Activated T-helper 9 cell treated with anti-CD3 and anti-CD28 coated beads, Interleukin-2, amount 50 U/mL, for 16 hours (primary cell): ENCODE measurements around the gene PNPLA3.

Source experiments
- DNase-seq: peaks from one replicate; pipeline ENCODE4 v3.0.0-alpha.2; 2020; ENCODE audit warnings: low read depth

PNPLA3 gene

DNA sequence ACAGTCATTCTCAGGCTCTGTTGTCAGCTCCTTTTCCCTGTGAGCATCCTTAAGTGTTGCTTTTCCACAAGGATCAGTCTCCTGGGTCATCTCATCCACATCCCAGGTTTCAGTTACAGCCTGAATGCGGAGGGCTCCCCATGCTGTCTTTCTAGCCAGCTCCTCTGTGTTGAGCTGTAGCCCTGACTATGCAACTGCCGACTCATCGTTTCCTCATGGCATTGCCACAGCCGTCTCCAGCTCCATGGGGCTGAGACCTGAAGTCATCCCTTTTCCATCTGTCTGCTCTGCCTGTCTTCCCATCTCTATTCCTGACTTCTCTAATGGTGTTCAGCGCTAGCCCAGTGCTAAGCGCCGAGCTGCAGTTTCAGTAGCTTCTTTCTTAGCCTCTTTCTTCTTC lies 43.5 kb downstream of the PNPLA3 start:
- DNase-seq, result no peak

DNA sequence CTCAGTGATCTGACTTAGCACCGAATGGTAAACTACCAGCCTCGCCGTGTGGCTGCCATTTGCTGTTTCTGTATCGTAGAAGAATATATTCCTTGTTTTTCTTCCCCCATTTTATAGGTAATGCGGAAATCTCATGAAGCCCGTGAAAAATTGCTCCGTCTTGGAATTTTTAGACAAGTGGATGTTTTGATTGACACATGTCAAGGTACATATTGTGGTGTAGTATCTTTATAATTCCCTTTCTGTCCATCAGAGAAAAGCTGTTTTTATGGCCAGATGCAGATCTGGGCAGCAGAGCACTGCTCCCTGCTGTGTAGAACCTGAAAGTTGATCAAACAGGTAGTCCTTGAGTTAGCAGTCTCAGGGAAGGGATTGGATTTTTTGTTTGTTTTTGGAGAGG lies 45.0 kb downstream of the PNPLA3 start:
- DNase-seq, result no peak

DNA sequence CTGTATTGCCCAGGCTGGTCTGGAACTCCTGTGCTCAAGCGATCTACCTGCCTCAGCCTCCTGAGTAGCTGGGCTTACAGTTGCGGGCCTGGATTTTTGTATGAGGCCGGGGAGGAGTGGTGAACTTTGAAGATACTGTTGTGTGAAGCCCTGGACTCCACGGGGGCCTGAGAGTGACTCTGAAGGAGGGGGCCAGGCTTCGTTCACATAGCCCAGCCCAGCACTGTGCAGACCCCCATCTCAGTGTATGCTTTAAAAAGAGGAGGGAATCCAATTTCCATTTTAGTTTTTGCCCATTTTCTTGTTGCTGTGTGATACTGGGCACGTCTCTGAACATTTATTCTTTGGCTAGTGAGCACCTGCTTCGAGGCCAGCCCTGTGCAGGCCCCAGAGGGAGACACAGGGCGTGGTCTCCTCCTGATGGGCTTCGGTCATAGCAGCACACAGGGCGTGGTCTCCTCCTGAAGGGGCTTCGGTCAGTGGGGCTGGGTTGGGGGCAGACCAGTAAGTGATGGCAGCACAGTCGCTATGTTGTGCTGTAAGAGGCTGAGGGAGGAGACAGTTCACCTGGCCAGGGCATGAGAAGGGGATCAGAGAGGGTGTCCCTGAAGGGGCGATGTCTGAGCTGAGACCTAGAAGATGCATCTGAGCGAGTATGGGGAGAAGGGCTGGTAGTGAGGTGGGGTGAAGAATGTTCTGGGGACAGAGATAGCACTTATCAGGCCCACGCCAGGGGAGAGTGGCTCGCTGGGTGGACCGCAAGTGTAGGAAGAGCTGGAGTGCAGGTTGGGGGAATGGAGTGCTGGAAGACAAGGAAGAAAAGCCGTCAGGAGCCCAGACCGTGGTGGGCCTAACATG lies 45.6 kb downstream of the PNPLA3 start:
- no peak for DNase-seq

DNA sequence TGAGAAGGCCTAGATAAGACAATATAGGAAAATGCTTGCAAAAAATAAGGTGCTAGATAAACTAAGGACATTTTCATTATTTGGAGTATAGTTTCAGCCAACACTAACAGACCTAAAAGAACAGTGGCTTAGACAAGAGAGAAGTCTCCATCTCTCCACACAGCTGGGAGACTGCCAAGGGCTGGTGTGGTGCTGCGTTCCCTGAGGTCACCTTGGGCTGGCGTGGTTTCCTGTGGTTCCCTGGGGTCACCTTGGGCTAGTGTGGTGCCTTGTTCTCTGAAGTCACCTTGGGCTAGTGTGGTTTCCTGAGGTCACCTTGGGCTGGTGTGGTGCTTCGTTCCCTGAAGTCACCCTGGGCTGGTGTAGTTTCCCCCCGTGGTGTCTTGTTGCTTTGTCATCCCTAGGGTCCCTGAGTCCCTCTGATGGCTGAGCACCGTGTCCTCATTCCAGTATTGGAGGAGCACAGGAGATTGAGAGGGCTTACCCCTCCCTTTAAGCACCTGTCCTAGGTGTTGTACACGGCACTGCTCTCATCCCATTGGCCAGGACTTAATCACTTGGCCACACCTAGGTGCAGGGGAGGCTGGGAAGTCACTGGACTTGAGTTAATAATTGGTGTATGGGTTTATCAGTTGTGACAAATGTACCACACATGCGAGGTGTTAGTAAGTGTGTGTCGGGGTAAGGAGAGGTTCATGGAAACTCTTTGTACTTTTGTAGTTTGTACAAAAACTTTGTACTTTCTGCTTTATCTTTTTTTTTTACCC lies 46.6 kb downstream of the PNPLA3 start:
- DNase-seq, result no peak

DNA sequence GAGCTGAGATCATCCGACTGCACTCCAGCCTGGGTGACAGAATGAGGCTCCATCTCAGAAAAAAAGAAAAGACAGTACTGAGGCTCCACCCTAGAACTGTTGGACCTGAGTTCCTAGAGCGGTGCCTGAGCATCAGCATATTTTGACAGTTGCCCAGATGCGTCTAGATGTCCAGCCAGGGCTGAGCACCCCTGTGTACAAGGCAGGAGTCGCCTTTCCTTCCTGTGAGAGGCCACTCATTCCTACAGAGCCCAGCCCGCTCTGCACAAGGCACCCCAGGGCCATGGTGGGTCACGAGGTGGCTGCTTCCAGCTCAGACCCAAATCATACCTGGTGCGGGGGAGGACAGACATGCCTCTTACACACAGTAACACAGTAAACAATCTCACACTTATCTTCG lies 47.5 kb downstream of the PNPLA3 start:
- no peak for DNase-seq

DNA sequence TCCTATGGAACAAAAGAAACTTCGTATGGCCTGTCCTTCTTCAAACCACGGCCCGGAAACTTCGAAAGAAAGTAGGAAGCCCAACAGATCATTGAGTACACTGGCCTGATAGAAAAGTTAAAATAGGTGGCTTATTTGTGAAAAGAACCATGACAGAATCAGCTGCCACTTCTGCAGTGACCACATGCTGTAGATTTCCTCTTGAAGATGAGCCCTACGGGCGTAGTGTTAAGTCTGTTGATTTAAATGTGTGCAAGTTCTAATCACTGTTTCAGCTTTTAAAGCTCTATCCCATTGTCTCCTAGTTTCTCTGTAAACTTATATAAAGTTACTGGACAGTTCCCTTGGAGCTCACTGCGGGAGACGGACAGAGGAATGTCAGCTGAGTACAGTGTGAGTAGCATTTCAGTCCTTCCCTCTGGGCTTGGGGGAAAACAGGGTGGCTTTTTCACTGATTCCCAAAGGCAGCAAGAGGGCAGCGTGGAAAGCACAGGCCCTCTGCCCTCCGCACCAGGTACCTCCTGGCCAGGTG lies 49.4 kb downstream of the PNPLA3 start:
- no peak for DNase-seq

DNA sequence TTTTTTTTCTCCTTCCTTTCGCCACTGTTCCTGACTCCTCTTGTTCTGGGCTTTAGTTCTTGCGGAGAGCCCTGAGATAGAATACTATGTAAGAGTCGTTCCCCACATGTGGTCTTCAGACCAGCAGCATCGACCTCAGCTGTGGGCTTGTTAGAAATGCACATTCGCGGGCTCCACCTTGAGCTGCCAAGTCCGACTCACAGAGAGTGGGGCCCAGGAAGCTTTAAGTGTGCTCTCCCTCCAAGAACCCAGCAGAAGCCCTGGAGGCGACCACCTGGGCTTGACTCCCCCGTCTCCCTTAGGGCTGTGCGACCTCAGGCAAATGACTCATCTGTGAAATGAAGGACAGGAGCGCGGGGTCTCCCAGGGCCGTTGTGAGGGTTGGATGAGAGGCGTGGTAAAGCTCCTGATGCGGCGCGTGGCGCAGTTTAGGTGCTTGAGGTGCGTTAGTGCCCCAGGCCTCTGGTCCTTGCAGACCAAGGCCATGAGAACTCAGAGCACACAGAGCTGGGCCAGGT lies 50.5 kb downstream of the PNPLA3 start:
- DNase-seq, result no peak

DNA sequence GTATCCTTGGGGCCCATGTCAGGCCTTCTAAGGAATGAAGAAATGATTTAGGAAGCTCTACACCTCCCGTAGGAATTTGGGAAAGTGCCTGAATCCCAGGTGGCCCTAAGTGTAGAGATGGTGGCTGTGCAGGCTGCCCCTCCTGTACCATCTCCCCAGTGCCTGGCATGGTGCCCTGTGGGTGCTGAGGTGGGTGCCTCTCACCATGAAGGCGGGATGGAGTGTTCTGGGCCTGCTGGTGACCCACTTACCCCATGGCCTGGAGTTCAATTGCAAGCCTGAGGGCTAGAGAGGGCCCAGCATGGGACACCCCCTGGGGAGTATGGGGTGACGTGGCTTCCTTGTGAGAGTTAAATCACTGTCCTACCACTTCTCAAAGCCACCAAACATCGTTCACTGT lies 51.4 kb downstream of the PNPLA3 start:
- DNase-seq, result no peak

DNA sequence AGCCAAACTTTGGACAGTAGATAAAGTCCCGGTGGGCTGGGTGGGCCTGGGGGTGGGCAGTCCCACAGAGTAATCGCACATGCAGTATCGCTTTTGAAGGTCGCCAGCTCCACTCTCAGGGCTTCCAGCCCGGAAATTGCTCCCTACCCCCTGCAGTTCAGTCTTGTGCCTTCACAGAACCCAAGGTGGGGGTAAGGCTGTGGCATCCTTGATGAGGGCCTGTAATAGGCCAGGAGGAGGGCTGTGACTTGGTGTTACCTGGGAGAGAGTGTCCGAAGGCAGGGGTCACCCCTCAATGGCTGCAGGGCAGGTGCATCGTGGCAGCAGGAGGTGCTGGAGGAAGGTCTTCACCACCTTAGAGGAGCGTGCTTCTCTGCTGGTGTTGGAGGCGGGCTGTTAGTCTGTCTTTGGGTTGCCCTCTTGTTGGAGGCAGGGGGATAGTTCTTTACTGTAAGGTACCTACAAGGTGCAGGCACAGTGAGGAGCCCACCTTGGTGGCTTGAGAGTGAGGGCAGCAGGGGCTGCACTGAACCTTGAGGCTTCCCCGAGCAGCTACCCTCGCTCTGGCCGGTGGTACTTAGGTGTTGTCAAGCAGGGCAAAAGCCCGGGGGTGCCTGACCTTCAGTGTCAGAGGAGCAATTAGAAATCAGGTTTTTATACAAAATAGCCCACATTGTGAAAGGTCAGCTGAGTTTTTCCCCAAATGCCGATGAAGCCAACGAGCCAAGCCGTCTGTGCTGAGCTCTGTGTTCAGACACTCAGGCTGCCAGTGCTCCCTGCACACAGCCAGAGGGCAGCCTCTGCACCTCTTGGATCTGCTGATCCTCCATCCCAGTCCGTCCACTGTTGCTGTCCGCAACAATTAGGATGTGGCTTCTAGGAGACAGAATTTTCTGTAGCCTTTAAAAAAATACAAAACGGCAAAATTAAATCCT lies 53.5 kb downstream of the PNPLA3 start:
- no peak for DNase-seq

DNA sequence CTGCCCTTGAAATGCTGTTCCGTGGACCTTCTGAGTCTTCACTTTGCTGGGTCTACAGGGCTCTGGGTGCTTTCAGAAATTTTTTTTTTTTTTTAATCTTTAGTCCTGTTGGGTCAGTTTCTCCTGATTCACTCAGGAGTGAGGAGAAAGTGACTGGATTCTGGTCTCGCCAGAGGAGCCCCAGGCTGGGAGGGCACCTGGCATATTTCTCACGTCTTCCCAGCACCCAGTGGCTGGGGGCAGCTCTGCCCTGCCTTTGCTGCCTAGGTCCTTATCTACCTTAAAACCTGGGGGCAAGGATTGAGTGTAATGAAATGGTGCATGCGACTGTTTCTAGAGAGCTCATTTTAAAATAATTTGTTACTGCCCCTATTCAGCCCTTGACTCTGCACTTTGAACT lies 55.0 kb downstream of the PNPLA3 start:
- DNase-seq, result no peak

DNA sequence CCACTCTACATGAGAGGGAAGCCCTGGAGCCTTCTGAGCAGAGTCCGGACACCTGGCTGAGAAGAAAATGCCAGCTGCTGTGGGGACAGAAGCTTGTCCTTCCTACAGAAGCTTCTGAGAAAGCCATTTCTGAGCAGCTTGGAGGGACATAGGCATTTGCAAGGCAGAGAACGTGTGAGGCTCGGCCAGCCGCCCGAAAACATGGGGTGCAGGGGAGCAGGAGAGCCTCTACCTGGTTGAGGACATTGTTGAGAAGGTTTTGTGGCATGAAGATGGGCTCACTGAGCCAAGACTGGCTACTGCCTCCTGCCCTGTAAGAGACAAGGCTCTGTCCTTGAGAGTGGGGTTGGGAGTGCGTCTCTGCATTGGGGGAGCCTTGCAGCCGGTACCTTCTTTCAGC lies 57.0 kb downstream of the PNPLA3 start:
- no peak for DNase-seq

DNA sequence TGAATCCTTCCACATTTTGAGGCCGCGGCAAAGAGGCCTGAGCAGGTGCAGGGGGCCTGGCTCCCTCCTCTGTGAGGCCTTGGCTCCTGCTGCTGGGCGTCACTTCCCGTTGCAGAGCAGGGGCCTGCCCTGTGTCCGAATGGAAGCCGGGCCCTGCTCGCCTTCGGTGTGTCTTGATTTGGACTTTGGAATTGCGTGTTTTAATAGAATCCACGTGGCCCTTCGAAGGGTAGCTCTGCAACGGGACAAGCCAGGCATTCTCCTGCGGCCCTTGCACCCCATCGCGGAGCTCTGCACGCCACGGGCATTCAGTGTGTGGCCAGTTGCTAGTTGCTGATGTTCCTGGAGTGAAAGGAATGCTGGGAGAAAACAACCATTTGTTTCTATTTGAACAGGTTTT lies 57.4 kb downstream of the PNPLA3 start:
- DNase-seq, result no peak

DNA sequence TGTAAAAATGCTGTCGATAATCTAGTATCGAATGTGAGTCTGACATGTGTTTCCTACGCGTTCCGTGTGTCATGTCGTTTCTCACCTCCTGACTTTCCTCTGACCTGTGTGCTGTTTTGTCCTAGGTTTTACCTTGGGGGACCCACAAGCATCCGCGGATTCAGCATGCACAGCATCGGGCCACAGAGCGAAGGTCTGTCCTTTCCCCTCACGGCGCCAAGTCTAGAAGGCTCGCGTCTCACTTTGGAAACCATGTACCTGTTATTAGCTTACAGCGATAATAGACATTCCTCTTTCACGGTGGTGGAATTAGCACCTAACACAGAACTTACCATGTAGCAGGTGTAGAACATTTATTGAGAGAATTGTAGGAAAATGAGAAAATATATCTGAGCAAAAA lies 60.2 kb downstream of the PNPLA3 start:
- DNase-seq, result no peak

DNA sequence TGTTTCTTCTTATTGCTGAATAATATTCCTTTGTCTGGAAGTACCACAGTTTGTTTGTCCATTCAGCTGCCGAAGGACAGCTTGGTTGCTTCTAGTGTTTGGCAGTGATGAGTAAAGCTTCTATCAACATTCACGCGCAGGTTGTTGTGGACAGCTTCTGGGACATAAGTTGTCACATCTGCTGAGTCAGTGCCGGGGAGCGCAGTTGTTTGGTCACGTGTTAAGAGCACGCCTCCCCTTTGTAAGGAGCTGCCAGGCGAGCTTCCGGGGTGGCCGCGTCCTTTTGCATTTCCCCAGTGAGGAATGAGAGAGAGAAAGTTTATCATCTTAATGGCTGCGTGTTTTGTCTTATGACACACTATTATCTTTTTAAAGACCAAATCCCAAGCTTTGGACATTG lies 61.9 kb downstream of the PNPLA3 start:
- no peak for DNase-seq

DNA sequence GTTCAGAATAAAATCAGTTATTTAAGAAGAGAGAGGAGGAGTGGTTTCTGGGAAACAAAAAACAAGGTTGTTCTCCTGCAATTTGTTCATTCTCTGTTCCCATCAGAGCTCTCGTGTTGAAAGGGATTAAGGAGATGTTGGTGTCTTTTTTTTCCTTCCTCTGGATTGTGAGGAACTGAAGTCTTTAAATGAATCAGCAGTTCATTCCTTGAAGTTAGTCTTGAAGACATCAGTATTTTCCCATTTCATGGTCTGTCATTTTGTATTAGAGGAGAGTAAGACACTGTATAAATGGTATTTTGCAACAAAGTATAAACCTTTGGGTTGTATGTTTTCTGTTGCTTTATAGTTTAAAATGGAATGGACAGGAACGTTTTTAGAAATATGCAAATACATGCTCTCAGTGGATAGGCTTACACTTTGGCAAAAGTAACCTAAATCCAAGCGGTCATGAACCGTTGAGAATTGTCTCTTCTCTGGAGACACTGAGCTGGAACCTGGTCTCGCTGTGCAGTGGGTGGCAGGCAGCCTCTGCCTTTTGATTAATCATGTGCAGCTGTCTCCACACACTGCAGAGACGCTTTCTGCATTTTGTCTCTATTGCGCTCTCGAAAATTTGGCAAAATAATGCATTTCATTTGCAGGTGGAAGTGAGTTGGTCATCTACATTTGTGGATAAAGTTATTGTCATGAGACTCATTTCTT lies 64.7 kb downstream of the PNPLA3 start:
- DNase-seq, result no peak

DNA sequence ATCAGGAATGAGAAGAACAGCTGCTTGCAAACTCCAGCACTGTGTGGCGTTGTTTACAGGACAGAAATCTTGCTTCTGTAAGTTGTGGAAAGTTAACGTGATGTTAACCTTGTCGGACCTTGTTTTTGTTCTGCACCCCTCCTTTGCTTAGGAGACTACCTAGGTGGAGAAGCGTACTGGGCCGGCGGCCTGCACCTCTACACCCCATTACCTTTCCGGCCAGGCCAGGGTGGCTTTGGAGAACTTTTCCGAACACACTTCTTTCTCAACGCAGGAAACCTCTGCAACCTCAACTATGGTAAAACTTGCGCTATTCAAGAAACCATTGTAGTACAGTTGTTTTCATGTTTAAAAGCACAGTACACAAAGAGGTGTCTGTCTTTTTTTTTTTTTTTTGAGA lies 65.4 kb downstream of the PNPLA3 start:
- no peak for DNase-seq

DNA sequence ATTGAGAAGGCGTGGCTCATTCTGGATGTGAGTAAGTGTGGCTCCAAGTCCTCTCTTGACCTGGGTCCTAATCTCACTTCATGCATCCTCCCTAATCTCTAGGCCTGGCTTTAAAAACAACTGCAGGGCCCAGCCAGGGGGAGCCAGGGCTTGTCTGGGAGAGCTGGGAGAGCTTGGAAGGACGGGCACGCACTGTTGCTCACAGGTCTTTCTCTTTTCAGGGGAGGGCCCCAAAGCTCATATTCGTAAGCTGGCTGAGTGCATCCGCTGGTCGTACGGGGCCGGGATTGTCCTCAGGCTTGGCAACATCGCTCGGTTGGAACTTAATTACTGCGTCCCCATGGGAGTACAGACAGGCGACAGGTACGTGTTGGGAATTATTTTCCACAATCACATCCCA lies 66.4 kb downstream of the PNPLA3 start:
- DNase-seq, result no peak

DNA sequence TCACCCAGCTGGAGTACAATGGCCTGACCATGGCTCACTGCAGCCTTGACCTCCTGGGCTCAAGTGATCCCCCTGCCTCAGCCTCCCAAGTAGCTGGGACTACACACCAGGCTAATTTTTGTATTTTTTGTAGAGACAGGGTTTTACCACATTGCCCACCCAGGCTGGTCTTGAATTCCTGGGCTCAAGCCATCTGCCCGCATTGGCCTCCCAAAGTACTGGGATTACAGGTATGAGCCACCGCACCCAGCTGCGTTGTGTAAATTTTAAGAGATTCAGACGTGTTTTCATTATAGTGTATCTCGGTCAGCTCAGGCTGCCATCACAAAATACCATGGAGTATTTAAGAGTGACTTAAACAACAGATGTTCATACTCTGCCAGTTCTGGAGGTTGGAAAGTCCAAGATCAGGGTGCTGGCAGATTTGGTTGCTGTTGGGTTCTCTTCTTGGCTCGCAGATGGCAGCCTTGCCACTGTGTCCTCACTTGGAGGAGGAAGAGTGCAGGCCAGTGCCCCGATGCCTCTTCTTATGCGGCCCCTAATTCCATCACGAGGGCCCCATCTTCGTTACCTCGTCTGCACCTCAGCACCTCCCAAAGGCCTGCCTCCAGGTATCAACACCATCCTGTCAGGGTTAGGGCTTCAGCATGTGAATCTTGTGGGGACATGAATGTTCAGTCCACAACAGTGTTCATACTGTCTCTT lies 67.9 kb downstream of the PNPLA3 start:
- no peak for DNase-seq

DNA sequence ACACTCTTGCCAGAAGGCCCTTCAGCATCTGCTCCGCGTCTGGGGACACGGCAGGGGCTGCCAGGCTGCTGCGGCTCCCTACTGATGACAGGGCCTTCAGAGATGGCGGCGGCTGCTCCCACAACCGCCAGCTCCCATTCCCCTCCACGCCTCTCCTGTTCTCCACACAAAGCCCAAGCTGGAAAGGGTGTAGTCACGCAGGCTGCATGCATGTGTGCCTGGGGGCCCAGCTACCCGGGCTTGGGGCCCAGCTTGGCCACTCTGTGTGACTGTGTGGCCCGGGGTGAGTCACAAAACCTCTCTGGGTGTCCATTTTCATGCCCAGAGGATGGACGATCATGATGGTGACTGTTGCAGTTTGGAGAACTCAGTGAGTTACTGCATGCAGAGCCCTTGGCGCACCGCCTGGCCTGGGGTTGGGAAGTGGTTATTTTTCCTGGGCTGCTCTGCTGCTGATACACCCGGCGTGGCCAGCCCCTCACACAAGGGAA lies 68.8 kb downstream of the PNPLA3 start:
- no peak for DNase-seq

DNA sequence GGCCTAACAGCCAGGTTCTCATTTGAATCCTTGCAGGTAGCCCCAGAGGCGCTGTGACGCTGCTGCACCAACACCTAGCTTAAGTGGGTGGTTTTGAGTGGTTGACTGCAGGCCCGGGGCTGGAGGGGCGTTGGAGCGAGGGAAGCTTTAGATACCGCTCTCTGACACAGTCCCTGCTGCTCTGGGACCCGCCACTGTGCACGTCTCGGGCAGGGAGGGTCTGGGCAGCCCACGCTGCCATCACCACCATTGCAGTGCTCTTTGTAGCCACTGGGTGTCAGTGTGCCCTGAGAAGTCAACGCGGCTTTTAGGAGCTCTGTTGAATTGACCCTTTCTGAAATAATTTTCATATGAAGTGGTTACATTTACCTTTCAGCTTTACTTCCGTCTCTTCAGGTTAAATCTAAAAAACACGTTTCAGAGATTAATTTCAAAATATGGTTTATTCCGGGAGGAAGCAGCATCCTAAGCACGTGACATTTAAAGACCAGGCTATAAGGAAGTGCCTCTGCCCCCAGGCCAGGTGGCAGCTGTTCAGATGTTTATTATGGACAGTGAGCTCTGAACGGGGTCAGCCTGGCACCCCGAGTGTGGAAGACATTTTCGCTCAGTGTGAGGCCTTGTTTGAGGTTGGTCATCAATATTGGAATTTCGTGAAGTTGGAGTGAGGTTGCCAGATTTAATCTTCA lies 69.6 kb downstream of the PNPLA3 start:
- DNase-seq, result peak; percentile 40
